HG03103 (cell line): ENCODE results near the gene ADGRD1.

Experiments
- ATAC-seq: cut with Tn5 transposase; IDR thresholded peaks from one replicate; pipeline ENCODE4 v1.9.1; 2021; ENCODE audit warnings: low read depth; ENCODE audit not compliant: unreplicated experiment

Gene ADGRD1

DNA sequence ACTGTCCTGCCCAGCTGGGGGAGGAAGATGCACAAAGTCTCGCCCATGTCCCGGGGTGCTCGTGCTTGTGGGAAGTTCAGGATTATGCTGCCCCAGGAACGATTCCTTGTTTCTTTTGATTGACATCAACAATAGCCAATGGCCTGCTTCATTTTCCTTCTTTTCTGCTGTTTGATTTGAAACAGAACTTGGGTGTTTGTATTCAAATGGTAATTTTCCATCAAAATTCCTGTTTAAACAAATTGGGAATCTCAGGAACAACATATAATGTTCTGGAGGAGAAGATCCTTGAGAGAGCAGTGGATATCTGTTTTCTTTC is 97.4 kb downstream of the ADGRD1 start:
- no peak for ATAC-seq

DNA sequence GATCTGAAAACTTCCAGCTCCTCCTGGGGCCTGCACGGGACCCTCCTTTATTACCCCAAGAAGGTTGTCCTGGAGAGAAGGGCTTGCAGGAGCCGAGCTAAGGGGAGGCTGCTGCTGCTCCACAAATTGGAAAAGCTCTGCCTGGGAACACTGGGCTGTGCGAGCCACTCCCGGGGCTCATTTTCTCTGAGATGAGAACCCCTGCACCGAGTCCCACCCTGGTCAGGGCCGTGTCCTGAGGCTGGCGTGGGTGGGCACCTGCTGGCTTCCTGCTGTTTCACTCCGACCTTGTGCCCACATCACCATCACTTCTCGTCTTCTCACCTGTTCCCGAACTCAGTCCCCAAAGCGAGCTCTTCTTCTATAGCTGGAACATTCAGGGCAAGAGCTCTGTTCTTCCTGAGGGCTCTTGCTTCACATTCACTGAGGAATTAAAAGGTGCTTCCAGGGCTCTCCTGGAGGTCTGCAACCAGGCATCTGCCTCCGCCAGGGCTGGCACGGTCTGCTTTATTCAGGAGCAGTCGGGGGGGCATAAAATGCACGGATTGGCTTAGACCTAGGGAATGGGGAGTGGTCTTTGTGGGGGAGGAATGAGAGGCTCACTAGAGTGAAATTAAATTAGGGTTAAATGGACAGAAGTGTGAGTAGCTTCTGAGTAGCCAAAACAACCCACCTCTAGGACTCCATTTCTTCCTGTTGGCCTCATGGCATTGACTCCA is 98.5 kb downstream of the ADGRD1 start:
- no peak for ATAC-seq

DNA sequence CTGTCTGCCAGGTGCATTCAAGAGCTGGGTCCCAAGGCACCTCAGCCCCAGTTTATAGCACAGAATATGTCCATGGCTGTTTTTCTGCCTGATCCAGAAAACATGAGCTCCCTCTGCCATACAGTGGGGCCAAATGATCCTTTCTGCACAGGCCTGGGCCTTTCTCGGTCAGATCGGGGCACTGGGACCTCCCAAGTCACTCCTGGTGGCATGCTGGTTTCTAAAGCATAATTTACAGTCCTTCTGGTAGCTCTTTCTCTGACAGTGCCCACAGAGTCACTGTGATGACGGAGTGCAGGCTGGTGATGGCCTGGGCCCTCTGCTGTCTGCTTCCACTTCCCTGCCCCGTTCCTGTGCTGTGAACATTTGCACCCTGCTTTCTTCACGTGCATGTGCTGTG is 99.2 kb downstream of the ADGRD1 start:
- ATAC-seq, result no peak

DNA sequence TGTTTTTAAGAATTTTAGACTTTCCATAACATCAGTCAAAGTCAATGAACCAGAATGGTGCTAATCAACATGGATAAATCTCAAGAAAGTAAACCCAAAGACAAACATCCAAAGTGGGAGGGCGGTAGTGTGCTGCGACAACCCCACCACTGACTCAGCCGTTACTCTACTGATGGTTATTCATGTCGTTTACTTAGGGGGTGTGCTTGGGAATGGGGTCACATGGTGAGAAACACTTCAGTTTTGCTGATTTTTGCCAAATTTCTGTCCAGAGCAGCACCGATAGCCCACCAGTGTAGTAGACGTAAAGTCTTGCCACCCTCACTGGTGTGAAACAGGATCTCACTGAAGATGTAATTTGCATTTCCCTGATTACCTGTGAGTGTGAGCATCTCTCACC is 99.9 kb downstream of the ADGRD1 start:
- ATAC-seq, result no peak

DNA sequence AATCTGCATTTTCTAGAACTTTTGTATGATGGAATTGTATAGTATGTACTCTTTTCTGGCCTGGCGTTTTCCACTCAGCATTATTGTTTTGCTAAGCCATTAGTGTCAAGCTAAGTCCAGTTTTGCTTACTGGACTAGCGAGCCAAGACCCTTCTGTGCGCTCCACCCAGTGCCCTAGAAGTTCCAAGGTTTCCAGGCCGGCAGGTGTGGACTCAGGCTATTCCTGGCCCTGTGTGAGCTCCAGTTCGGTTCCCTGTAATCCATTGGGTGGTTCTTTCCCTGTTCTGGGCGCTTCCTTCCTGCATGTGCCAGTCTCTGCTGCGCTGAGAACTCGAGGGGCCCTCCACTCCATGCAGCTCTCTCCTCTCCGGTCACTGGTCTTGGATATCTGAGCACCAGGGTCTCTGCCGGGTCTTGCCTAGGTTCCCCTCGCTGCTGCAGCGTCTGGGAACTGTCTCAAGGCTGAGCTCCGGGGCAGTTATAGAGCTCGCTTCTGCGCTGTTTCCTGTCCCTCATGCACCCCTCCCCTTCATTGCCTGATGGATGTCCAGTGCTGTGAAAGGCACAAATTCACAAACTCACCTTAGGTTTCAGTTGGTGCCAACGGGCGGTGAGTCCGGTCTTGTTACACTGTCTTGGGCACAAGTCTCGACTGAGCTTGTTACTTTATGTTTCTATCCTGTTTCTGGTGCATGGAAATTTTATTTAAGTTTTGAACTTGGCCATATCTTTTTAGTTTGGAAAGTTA is 100.8 kb downstream of the ADGRD1 start:
- no peak for ATAC-seq

DNA sequence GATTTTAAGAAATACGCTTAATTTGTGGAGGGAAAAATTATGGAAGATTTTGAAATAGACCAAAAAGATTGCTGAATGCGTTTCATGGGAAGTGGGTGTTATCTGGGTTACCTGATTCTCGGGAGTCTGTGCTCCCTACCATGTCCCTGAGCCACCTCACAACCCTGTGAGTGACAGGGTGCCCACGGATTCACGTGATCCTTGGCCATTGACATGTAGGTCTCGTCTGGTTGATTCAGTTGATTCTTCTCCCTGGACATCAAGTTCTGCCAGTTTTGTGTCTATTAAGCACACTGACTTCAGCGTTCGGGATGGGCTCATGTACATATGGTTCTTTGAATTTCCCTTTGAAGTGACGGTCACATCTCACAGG is 101.4 kb downstream of the ADGRD1 start:
- no peak for ATAC-seq

DNA sequence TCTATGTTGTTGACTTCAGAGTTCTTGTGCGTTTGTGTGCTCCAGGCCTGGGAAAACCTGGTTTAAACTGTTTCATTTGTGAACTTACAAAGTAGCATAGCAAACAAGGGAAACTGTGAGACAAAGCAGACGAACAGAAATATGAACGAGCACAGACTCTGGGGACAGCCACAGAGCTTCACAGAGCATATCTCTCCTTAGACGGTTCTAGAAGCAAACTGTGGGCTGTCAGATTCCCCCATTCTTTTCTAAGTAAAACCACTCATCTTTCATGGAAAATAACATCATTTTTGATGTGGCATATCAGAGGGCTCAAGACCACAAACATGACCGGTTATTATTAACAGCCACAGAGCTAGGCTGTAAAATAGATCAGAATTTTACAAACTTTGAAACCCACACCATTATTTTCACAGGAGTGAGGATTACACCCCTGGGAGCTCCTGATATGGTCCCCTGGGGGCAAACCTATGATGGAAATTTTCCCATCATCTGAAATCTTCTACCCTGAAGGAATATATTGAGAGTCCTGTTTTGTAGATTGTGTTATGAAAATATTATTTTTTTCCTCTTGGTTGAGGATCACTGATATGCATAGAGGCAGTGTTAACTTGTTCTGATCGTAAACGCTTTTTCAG is 102.0 kb downstream of the ADGRD1 start:
- ATAC-seq, result no peak

DNA sequence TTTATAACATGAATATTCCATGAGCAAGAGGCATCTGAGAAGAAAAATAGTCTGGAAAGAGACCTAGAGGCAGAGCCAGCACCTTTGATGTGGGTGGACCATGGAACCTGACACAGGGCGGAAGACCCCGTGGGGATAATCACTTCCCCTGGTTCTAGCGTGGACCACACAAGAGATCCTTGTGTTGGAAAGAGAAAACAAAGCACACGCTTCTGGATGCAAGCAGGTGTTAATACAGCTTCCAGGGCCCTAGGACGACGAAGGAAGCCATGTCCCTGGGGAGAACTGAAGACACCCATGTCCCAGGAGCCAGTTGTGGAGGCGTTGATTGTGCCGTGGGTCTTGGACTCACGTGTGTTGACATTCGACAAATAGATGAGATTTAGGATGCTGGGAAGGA is 102.9 kb downstream of the ADGRD1 start:
- no peak for ATAC-seq

DNA sequence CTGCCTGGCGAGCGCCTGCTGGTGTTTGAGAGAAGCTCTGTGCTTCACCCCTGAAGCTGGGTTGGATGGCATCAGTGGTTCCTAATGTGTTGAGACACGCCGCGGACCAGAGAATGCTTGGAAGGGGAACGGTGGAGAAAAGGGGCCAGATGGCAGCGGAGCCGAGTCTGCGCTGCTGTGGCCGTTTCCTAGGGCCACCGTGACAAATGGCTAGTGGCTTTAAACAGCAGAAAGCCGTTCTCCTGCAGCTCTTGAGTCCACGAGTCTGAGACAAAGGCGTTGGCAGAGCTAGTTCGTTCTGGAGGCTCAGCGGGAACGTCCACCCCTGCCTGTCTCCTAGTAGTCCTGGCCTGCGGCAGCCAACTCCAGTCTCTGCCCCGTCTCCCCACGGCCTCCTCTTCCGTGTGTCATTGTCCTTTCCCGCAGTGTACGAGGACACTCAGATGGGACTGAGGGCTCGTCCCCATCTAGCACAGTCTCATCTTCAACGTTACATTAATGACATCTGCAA is 103.6 kb downstream of the ADGRD1 start:
- no peak for ATAC-seq

DNA sequence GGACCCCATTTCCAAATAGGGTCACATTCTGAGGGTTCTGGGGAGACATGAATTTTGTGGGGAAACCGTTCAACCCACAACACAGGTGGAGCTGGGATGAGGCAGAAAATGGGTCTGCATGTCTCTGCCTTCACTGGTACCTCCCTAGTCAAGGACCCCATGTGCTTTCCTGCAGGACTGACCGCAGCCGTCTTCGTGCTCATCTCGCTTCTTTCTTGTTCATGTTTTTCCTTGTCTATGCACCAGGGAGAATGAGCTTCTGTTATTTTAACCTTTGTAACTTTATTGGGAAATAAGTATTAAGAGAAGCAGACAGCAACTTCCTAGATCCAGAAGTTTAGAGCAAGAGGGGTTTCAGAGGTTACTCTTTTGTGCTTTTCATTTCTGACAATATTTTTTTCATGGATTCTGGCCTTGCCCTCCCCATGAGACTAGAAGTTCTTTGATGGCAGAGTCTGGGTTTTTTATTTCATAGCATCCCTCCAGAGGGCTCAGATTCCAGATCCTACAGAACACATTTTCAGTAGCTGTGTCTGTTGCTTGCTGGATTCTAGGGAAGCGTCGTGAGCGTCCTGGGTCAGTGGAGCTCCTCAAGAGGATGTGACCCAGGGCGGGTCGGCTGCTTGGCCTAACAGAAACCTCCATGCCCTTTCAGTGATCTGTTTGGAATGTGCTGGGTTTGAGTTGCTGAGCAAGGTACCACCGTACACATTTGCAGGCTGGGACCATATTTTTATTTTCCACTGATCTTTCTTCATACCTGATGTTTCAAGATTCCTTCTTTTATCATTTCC is 104.2 kb downstream of the ADGRD1 start:
- ATAC-seq, result no peak

DNA sequence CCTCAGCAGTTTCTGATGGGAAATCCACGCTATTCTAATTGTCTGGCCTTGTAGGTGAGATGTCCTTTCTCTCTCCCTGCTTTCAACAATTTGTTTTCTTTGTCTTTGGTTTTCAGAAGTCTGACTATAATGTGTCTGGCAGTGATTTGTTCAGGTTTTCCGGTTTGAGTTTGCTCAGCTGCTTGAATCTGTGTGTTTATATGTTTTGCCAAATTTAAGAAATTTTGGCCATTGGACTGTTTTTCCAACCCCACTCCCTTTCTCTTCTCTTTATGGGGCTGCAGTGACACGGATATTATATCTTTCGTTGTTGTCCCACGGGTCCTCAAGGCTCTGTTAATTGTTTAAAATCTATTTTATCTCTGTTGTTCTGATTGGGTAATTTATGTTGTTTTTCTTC is 105.0 kb downstream of the ADGRD1 start:
- ATAC-seq, result no peak

DNA sequence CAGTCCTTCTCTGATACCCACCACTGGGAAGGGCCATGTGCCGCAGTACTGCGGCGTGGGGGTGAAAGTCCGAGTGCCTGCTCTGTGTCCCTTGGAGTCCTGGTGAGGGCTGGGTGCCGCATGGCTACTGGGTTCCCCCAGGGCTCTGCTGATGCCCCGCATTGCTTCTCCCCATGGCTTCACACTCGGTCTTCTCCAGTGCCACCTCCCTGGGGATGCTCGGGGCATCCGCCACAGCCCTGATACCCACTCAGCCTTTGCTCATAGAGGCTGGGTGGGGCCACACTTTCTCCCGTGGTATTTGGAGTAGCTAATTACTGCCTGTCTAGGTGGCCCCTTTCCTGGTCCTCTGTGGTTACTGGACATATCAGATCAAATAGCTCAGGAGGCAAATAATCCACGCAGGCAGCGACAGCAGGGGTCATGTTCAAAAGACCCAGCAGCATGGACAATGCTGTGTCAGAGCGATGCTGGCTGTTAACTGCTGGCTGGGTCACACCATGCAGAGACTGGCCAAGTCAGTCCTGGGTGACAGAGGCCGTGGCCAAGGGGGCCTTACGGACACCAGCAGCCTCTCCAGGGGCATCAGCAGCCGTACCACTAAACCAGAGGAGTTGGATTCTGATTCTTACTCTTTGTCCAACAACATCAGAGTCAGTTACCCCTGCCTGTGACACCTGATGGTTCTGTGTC is 106.5 kb downstream of the ADGRD1 start:
- no peak for ATAC-seq

DNA sequence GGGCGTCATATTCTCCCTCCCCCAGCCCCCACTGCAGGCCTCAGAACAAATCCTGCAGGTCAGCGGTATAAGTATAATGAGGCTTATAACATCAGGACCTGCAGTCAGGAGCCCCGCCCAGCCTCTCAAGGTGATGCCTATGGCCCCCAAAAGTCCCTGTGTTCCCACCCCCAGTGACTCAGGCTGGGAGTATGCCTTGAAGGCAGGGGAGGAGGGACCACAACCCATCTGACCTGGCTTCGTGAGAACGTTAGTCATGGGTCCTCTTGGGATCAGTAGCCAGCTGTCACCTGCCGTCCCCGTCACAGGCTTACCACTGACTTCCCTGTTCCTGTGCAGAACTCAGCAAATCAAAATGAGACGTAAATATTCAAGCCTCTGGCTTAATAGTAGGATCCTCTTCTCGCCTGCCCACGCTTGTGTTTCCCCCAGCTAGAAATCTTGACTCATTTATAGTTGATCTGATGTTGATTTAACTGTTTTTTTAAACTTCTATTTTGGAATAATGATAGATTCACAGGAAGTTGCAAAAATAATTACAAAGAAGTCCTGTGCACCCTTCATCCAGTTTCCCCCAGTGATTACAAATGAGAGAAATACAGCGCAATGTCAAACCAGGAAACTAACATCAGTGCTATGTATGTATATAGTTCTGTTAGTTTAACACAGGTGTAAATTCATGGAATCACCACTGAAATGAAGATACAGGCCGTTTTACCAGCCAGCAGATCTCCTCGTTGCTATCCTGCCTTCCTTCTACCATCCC is 107.5 kb downstream of the ADGRD1 start:
- ATAC-seq, result no peak

DNA sequence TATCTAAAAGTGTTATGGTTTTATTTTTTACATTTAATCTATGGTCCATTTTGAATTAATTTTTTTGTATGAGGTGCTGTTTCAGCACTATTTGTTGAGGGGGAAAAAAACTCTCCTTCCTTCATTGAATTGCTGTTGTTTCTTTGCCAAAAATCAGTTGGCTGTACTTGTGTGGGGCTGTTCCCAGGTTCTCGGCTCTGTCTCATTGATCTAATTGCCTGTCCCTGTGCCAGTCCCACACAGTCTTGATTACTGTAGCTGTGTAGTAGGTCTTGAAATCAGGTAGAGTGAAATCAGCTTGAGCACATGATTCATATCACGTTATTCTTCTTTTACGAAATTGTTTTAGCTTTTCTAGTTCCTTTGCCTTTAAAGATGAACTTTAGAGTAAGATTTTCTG is 109.7 kb downstream of the ADGRD1 start:
- no peak for ATAC-seq

DNA sequence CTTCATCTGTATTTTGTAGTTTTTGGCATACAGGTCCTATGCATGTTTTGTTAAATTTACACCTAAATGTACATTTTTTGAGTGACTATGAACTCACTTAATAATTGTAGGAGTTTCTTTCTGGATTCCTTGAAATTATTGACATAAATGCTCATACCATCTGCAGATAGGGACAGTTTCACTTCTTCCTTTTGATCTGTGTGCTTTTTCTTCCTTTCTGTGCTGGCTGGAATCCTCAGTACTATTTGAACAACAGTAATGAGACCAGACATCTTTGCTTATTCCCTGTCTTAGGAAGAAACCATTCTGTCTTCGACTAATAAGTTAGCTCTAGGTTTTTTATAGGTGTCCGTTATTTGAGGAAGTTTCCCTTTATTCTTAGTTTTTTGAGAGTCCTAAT is 110.3 kb downstream of the ADGRD1 start:
- ATAC-seq, result no peak

DNA sequence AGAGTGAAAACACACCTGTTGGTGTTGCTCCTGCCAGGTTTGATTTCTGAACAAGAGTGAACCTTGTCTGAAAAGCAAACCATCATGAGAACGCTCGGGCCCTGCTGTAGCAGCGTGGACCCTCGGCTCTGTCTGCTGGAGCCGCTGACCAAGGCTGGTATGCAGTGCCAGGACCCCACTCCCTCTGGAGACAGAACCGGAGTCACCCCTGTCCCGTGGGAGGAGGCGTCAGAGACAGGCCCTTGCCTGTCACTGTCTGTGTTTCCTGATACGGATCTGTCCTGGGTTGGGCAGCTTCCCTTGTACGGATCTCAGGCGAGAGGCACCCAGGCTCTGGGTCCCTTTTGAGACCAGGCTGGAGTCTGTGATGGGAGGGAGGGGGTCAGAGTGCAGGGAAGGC is 111.6 kb downstream of the ADGRD1 start:
- ATAC-seq, result no peak

DNA sequence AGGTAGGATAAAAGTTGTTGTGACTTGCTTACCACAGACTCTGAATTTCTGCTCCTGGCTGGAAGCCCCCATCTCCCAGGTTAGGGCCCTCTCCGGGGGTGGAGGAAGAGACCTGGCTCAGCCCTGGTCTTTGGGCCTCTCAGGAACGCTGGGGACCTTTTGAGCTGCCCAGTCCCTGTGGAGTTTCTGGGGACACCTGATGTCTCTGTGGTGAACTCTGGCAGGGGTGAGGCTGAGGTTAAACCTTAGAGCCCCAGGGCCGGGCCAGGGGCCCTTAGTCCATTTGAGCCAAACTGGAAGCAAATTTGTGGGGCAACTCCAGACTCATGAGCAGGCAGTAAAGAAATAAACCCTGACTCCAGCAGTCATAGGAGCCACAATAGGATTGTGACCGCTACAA is 112.1 kb downstream of the ADGRD1 start:
- no peak for ATAC-seq

DNA sequence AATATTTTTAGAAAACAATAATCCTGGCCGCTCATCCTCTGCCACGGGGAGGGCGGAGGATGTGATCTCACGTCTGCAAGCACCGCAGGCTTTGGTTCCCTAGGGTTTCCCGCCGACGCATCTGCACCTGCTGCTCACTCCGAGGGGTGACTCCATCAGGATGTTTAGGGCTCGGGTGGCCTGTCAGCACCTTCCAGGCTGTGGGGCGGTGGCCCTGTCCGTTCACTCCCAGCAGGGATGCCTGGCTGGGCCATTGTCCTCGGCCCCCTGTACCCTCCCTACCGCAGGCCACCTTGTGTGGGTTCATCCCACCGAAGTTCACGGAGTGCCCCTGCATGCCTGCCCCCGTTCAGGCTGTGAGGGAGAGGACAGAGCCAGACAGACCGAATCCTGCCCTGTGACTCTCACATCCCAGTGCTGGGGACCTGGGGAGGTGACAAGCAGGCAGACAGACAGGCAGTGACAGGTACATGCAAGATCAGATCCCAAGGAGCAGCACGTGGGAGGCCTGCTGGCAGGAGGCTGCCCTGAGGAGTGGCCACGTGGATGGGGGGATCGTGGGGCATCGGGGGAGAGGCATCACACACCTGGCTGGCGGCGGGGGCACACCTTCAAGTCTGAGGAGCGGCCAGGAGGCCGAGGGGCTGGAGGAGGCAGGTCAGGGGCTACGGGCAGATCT is 112.6 kb downstream of the ADGRD1 start:
- no peak for ATAC-seq

DNA sequence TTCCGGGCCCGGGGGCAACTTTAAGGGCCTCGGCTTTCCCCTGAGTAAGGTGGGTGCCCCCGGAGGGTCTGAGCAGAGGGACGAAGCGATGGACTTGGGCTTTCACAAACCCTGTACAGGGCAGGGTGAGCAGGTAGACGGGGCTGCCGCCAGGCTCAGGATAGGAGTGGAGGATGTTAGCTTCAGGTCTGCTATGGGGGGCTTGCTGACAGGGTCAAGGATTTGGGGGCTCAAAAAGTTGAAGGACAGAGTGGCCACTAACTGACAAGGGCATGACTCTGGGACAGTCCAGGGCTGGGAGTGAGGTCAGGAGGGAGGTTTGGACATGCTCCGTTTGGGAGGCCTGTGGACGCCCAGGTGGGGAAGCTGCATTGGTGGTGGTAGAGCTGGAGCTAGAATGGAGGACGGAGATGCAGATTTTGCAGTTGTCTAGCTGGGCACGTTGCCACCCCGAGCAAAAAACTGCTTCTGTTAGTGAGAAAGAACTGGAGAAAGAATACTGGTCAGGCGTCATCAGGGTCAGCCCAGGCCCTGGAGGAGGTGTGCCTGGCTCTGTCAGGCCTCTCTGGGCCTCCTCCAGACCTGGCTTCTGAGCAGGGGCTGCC is 113.3 kb downstream of the ADGRD1 start:
- ATAC-seq, result no peak
